GM19395 (cell line): ENCODE results near the gene TBL1Y.
"Not testable (repeated sequence)": the region's sequence is repeated elsewhere in the genome, so short reads cannot be mapped to it uniquely, and the experiment has no call there.

Experiments used
- ATAC-seq: cut with Tn5 transposase; IDR thresholded peaks from one replicate; pipeline ENCODE4 v1.9.1; 2021; ENCODE audit warnings: mild to moderate bottlenecking, moderate library complexity; ENCODE audit not compliant: unreplicated experiment

Gene TBL1Y

DNA sequence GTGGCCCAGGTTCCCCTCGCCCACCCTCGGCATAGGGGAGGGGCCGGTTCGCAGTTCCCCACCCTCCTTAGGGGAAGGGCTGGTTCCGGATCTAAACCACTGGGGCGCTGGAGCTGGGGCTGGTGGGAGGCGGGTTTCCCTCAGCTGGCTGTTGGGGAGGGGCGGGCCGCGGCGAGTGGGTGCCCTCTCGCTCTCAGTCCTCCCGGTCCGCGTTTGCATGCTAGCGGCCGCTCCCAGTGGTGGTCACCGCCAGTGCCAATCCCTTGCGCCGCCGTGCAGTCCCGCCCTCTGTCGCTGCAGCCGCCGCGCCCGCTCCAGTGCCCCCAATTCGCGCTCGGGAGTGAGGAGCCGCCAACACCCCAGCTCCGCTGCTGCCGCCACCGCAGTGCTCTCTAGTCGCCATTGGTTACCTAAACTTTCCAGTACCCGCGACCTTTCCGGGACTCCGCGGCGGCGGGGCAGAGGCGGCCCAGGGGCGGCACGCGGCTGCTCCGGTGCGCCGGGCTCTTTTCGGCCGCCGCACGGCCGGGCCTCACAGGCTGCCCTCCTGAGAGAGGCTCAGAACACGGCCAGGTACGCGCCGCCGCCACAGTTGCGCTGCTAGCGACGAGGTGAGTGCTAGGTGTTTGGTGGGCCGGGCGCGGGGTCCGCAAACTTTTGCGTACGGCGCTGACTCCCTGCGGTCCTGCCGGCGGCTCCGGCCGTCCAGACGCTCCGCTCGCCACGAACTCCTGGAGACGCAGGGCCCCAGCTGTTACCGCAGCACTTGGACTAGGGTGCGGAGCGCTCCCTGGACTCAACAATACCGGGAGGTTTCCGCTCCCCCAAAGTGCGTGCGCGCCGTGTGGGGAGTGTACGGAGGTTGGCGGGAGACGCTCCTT, at the start of gene TBL1Y:
Gene TBL1Y (plus strand): TSS at position 326 of the 881 bp plus-strand sequence. CDS start 114,388 bp downstream, outside the sequence.
- no peak for ATAC-seq

- ATAC-seq = no peak
These were observed 16.0 kb upstream of the TBL1Y start for GRCh38 chrY:6894496-6894895.

GRCh38 chrY:6895236-6895635, 15.3 kb upstream of the TBL1Y start:
- no peak for ATAC-seq

DNA sequence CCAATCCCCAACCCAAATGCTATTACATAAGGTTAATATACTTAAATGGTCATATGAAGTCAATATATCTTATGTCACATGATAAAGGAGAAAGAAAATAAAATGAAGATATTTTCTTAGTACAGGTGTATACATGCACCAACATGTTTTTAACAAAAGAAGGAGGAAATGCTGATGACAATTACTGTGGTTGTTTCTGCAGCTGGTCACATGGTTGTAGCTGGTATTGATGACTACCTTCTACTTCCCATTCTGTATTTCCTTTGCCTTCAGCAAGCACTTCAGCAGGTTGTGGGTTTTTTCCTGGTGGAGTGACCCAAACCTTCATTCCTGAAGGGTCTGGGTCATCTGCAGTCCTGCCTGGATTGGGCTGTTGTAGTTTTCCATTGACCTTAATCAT, 8.4 kb upstream of the TBL1Y start:
- ATAC-seq = not testable (repeated sequence)

DNA sequence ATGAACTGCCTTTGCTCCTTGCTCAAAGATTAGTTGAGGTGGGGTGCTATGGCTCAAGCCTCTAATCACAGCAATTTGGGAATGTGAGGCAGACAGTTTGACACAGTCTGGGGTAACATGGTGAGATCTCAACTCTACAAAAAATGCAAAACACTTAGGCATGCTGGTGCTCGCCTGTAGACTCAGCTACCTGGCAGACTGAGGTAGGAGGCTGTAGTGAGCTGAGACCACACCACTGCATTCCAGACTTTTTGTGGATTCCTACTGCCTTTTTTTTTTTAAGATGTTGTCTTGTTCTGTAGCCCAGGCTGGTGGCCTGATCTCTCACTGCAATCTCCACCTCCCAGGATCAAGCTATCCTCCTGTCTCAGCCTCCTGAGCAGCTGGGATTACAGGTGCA, 2.9 kb upstream of the TBL1Y start:
- no peak for ATAC-seq

DNA sequence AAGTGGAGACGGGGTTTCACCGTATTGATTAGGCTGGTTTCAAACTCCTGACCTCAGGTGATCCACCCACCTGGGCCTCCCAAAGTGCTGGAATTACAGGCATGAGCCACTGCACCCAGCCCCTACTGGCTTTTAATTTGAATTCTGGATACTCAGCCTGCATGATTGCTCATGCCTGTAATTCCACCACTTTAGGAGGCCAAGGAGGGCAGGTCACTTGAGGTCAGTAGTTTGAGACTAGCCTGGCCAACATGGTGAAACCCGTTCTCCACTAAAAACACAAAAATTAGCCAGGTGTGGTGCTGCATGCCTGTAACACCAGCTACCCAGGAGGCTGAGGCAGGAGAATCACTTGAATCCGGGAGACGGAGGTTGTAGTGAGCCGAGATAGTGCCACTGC, 2.5 kb upstream of the TBL1Y start:
- not testable (repeated sequence) for ATAC-seq

DNA sequence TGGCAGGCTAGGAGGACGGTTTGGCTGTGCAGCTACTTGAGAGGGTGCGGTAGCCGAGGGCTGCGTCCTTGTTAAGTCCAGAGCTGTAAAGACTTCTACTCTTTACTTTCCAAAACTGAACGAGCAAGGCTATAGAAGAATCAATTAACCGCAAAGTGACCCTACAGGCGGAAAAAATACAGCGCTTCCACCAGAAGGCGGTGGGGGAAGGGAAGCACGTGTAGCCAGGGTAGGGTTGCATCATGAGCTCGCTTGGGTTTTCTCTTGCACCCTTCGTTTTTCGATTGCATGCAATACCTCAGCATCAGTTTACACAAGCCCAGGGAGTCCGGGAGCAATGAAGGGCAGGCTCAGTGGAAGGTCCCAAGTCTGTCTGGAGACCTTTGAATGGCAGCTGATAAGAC, 1.4 kb upstream of the TBL1Y start:
- ATAC-seq = no peak

DNA sequence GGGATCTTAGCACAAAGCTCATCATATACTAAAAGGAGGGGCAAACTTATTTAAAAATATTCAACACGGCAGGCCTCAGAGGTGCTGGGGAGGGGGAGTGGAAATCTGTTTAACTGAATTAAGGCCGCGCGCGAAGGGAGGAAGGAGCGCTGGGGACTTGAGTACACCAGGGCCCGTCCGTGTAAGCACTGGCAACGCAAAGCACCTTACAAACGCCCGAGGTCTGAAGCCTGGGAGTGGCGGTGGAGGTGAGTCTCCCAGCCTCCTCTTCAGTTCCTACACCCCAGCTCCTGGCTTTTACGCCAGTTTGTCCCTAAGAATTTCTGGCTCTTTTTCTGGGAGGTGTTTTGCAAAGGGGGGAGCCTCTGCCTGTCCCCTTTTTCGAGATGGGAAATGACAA, 641 bp upstream of the TBL1Y start:
- no peak for ATAC-seq

GRCh38 chrY:6911253-6911881, 870 bp downstream of the TBL1Y start, which contains the start of gene AMELY:
AMELY (minus strand) TSS chrY:6911752; CDS start chrY:6872608, 39,144 bp downstream.
- ATAC-seq = no peak

- no peak for ATAC-seq
These were observed 2.9 kb downstream of the TBL1Y start for GRCh38 chrY:6913362-6913761.

DNA sequence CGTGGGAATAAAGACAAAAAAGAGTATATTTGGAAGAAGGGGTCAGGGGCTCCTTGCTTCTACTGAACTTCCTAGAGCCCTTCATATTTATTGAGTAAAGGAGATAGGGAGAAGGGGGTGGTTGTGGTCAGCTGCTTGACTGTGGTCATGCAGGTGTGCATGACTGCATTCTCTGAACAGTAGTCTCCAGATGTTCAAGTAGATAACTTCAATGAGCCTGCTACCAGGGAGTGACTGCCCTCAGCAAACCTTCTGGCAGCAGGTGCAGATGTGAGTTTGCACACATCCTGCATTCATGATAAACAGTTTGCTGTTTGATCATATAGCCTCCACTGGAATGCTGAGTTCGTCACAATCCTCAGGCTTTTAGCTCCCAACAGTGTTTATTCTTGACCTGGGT, 10.6 kb downstream of the TBL1Y start:
- no peak for ATAC-seq

- ATAC-seq = no peak
These were observed 17.8 kb downstream of the TBL1Y start for GRCh38 chrY:6928265-6928664.

DNA sequence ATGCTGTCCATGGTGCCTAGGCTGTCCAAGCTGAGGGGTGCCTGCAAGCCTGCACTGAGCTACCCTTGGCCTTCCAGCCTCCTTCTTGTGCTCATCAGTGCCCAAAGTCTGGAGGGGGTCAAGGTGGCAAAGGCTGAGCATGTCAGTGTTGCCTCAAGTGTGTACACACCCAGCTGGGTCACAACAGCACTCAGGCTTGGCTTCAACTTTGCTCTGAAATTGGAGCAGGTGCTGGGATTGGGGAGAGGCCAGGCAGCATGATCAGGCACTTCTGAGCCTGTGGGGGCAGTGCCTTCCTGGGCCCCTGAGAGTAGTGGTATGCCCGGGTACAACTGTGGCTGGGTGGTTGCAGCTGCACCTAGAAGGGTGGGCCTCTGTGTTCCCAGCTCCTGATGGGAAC, 18.7 kb downstream of the TBL1Y start:
- ATAC-seq = no peak

GRCh38 chrY:6931779-6932396, 21.4 kb downstream of the TBL1Y start:
- ATAC-seq = no peak

GRCh38 chrY:6935497-6935896, 25.0 kb downstream of the TBL1Y start:
- ATAC-seq = no peak

GRCh38 chrY:6947695-6948094, 37.2 kb downstream of the TBL1Y start:
- ATAC-seq = no peak

DNA sequence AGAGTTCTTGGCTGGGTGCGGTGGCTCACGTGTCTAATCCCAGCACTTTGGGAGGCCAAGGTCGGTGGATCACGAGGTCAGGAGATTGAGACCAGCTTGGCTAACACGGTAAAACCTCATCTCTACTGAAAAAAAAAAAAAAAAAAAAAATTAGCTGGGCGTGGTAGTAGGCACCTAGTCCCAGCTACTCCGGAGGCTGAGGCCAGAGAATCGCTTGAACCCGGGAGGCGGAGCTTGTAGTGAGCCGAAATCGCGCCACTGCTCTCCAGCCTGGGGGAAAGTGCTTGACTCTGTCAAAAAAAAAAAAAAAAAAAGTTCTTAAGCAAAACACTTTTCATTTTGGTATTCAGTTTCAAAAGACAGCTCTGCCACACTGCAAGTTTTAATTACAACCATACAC, 37.9 kb downstream of the TBL1Y start:
- no peak for ATAC-seq

DNA sequence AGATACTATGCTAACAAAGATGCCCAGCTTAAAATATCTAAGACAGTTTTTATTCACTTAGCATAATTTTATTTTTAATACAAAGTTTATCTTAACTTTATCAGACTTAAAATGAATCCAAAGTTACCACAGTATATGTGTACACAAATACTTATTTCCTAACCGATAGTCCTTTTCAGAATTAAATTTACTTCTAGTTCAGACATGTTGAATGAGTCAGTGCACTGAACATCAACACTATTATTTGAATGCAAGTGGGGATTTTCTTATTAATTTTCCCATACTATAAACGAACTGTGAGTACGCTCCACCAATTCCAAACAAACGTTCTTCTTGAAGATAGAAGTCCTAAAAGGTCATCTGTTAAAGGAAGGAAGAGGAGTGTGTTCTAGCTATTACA, 39.5 kb downstream of the TBL1Y start:
- ATAC-seq = no peak

DNA sequence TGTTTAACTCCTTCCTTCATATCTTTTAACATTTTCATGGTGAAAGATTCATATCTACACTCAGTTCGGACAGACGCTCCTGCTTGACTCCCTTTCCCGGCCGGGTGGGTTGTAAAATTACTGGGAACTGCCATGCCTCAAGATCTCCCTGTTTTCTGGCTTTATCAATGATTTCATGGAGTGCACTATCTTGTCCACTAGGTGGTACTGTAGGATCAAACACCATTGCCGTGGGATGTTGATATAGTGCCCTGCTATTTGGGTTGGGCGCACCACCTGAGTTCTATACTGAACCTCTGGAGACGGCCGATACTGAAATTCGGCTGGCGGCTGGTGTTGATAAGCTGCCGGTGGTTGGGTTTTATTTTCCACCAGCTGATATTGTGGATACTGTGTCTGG, 54.2 kb downstream of the TBL1Y start:
- ATAC-seq = no peak

DNA sequence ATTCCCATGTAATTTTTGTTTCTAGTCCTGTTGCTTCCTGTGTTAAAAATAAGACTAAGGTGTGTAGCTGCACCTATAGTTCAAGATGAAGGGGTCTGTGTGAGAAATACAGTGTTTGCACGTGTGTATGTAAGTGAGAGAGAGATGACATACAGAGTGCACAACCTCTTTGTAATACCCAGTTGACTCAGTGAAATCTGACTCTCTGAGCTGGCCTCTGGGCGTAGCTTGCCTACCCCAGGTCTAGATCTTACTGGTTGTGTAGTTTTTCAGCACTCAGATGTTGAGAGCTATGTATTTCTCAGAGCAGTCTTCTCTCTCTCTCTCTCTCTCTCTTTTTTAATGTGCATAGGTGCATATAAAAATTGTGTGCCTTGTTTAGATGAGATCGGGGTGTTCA, 56.0 kb downstream of the TBL1Y start:
- no peak for ATAC-seq

GRCh38 chrY:6967736-6968135, 57.2 kb downstream of the TBL1Y start:
- ATAC-seq = no peak

DNA sequence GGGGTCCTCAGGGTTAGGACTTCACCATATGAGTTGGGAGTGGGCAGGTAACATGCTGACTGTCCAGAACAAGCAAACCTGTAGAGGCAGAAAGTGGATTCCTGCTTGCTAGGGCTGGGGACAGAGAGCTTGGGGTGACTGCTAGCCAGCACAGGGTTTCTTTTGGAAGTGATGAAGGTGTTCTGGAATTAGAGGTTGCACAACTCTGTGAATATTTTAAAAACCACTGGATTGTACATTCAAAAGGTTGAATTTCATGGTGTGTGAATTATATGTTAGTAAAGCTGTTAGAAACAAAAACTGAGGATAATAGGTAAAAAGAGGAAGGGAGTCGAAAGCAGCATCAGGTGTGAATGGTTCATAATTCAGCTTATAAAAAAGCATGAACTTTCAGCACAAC, 57.7 kb downstream of the TBL1Y start:
- ATAC-seq = no peak
